Upper lobe of left lung (tissue), 4 donors: ENCODE measurements around the gene WFDC10B.

Experiments
- EP300 ChIP-seq, 4 donors: sonication (generic); formaldehyde crosslinking; IDR thresholded peaks; one replicate each; pipeline ENCODE4 v1.5.1; 2017; ENCODE audit warnings: antibody characterized with exemption in 4 of 4, control low read depth in 2 of 4
- POLR2A ChIP-seq, 4 donors: fragments of 450-650 bp; IDR thresholded peaks; one replicate each; pipeline ENCODE4 v1.5.1; 2016 to 2017; ENCODE audit warnings: antibody characterized with exemption in 4 of 4, mild to moderate bottlenecking in 2 of 4
- POLR2AphosphoS5 ChIP-seq, 2 donors: sonication (generic); formaldehyde crosslinking; IDR thresholded peaks; one replicate each; pipeline ENCODE4 v1.5.1; 2017; ENCODE audit warnings: antibody characterized with exemption in 2 of 2
- TF ChIP-seq, protein P1 (sequence below), 6 experiments: fragments of 450-650 bp in 4 of 6; fragments of 200-600 bp in 2 of 6; sonication (generic) in 2 of 6; IDR thresholded peaks; one replicate each; pipeline ENCODE4 v1.5.1; 2016 to 2019; ENCODE audit warnings: antibody characterized with exemption in 6 of 6

GRCh38 chr20:45751721-45752120, 46.9 kb upstream of the WFDC10B start:
- TF ChIP-seq, protein P1, sequence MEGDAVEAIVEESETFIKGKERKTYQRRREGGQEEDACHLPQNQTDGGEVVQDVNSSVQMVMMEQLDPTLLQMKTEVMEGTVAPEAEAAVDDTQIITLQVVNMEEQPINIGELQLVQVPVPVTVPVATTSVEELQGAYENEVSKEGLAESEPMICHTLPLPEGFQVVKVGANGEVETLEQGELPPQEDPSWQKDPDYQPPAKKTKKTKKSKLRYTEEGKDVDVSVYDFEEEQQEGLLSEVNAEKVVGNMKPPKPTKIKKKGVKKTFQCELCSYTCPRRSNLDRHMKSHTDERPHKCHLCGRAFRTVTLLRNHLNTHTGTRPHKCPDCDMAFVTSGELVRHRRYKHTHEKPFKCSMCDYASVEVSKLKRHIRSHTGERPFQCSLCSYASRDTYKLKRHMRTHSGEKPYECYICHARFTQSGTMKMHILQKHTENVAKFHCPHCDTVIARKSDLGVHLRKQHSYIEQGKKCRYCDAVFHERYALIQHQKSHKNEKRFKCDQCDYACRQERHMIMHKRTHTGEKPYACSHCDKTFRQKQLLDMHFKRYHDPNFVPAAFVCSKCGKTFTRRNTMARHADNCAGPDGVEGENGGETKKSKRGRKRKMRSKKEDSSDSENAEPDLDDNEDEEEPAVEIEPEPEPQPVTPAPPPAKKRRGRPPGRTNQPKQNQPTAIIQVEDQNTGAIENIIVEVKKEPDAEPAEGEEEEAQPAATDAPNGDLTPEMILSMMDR (IDR thresholded peaks at IDR 0.05), result no peak
- no peak for TF ChIP-seq POLR2A (IDR thresholded peaks at IDR 0.05)
- TF ChIP-seq EP300 (IDR thresholded peaks at IDR 0.05), result no peak
- TF ChIP-seq POLR2AphosphoS5 (IDR thresholded peaks at IDR 0.05), result no peak
